Measurements from ENCODE around the gene OPHN1. TPM values are rescaled to one million over a fixed set of nuclear protein-coding genes. Genes with fewer than 3 reads are reported as not detected.

OPHN1 gene
- total and polyA plus RNA-seq, 2 donors (not counting 3 experiments of a cell fraction or from before 2014, with no cell fraction given): 3.9 to 6.7 TPM

- no TSS peak for BruUV-seq (replicated peaks)
These were observed 147.2 kb downstream of the OPHN1 start for GRCh38 chrX:68286076-68286475.

More at GRCh38 chrX:68286076-68286475, 147.2 kb downstream of the OPHN1 start:
- DNase-seq (ENCODE audit: low read depth, low spot score) (no peak), FAIRE-seq (no peak)
- POLR2A ChIA-PET: no interaction called here
- H3K4me3 ChIP-seq (replicated peaks in 1 of 3; ENCODE audit: insufficient read depth in 1 of 3, low read depth in 1 of 3, low read length in 3 of 3): no peak overlapping the region
- intact Hi-C loops (cut with micrococcal nuclease) (no loop called here), dilution Hi-C loops (cut with MboI; ENCODE audit: extremely low pct_ligation_motif_present, low sequenced_read_pairs) (no loop called here)
- CTCF ChIA-PET: no interaction called here
- H3K9ac ChIP-seq (replicated peaks; ENCODE audit: extremely low read depth, insufficient read depth, low read length): no peak overlapping the region
- H3K4me2 ChIP-seq (ENCODE audit: insufficient read depth, low read length): no peak overlapping the region
- H3K79me2 ChIP-seq (ENCODE audit: control insufficient read depth, insufficient read depth, low read length): no peaks in the 10 kb centered on the region
- H3K9me1 ChIP-seq (replicated peaks; ENCODE audit: control insufficient read depth, extremely low read depth, insufficient read depth, low read length): no peaks in the 10 kb centered on the region
- no peaks in the 10 kb centered on the region for H3K36me3 ChIP-seq (ENCODE audit: control insufficient read depth in 2 of 2, extremely low read depth in 1 of 2, insufficient read depth in 2 of 2, low read length in 2 of 2)
- peaks cover 3% of the 10 kb centered on the region for H3K4me1 ChIP-seq (ENCODE audit: control insufficient read depth, extremely low read depth, insufficient read depth, low read length)
- no peaks in the 10 kb centered on the region for H4K20me1 ChIP-seq (replicated peaks; ENCODE audit: control insufficient read depth, extremely low read depth, insufficient read depth, low read length)
- no peak overlapping the region for H3K27ac ChIP-seq (ENCODE audit: insufficient read depth, low read depth, low read length)
- no peak overlapping the region for H2AFZ ChIP-seq (ENCODE audit: low read depth, low read length)
- H3K27me3 ChIP-seq (ENCODE audit: control insufficient read depth in 2 of 2, insufficient read depth in 2 of 2, low read length in 2 of 2): no peaks in the 10 kb centered on the region
- TF ChIP-seq EZH2 (IDR thresholded peaks at IDR 0.05; ENCODE audit: borderline replicate concordance, low read depth, low read length, severe bottlenecking): no peak
- no peak for TF ChIP-seq POLR2AphosphoS5 (IDR thresholded peaks at IDR 0.05; ENCODE audit: insufficient read depth, low read depth, low read length)
- no peak for TF ChIP-seq MAX (IDR thresholded peaks at IDR 0.05; ENCODE audit: insufficient read depth, insufficient read length)
- no peak for TF ChIP-seq CTCF (IDR thresholded peaks at IDR 0.05; ENCODE audit: extremely low read depth in 1 of 2, insufficient read depth in 1 of 2, low read depth in 1 of 2, low read length in 2 of 2)
- TF ChIP-seq POLR2A (IDR thresholded peaks at IDR 0.05; ENCODE audit: low read depth, low read length): no peak
- TF ChIP-seq FOS (IDR thresholded peaks at IDR 0.05; ENCODE audit: borderline replicate concordance, insufficient read depth, low read length): no peak
- no peak for TF ChIP-seq MYC (IDR thresholded peaks at IDR 0.05; ENCODE audit: low read depth, low read length)
- no peak for TF ChIP-seq JUN (IDR thresholded peaks at IDR 0.05; ENCODE audit: borderline replicate concordance, insufficient read depth, insufficient read length, low read depth)
- TF ChIP-seq GATA2 (IDR thresholded peaks at IDR 0.05; ENCODE audit: insufficient read depth, insufficient read length, low read depth, low read length): no peak
- no peaks in the 10 kb centered on the region for H3K9me3 ChIP-seq (replicated peaks; ENCODE audit: control insufficient read depth, insufficient read depth, low read length)

Measured in endothelial cell of umbilical vein (primary cell).